VCaP (cell line): ENCODE measurements around the gene KLK12.
"Not testable (repeated sequence)": the region's sequence is repeated elsewhere in the genome, so short reads cannot be mapped to it uniquely, and the experiment has no call there.

ENCODE experiments used
- H3K27ac ChIP-seq: fragments of 450-650 bp; 2 replicates; pipeline ENCODE4 v1.5.1; 2017
- TF ChIP-seq, protein P1 (sequence below): fragments of 450-650 bp; conservative IDR thresholded peaks from 2 replicates; pipeline ENCODE4 v1.5.1; 2017; ENCODE audit warnings: mild to moderate bottlenecking, moderate library complexity

Gene KLK12

DNA sequence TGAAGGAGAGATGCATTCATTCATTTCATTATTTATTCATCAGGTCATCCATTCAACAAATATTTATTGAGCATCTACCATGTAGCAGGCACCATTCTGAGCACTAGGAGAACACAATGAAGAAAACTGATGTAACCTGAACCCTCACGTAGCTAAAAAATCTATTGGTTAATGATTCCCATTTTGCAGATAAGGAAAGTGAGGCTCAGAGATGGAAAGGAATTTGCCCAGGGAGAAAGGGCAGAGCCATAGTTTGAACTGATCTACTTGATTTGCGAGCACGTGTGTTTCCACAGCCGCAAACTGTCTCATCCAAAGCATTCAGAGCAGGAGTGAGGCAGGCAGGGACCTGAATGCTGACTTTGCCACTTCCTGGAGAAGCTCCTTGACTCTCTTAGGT is 36.1 kb downstream of the KLK12 start:
- no peak overlapping the region for H3K27ac ChIP-seq
- TF ChIP-seq, protein P1, sequence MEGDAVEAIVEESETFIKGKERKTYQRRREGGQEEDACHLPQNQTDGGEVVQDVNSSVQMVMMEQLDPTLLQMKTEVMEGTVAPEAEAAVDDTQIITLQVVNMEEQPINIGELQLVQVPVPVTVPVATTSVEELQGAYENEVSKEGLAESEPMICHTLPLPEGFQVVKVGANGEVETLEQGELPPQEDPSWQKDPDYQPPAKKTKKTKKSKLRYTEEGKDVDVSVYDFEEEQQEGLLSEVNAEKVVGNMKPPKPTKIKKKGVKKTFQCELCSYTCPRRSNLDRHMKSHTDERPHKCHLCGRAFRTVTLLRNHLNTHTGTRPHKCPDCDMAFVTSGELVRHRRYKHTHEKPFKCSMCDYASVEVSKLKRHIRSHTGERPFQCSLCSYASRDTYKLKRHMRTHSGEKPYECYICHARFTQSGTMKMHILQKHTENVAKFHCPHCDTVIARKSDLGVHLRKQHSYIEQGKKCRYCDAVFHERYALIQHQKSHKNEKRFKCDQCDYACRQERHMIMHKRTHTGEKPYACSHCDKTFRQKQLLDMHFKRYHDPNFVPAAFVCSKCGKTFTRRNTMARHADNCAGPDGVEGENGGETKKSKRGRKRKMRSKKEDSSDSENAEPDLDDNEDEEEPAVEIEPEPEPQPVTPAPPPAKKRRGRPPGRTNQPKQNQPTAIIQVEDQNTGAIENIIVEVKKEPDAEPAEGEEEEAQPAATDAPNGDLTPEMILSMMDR: no peak

DNA sequence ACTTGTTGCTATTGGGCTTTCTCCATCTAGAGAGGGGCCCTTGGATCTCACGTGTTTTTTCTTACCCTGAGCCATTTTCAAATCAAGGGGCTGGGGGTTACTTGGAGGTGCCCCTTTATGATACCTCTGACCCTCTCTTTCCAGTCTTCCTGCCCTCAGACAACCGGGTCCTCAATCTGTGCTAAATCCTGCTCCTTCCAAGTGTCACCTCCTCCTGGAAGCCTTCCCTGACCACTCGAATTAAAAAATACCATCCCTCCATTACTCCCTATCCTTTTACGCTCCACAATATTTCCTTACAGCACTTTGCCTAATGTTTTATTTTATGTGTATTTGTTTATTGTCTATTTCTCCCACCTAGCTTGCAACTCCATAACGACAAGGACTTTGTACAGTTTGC is 36.7 kb downstream of the KLK12 start:
- TF ChIP-seq, protein P1: no peak

DNA sequence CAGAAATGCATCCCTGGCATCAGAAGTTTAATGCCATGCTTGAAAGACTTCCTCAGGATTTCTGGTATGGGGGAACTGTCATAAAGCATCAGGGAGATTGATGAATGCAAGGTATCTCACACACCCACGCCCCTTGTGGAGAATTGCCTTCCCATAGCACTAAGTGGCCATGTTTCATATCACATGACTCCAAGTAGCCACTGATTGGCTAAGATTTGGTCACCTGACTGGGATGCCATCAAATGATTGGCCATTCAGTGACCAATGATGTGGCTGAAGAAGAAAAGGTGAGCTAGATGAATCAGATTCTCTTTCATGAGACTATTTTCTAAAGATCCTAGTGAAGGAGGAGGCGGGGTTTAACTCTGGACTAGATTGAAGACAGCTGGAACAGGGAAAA is 40.7 kb downstream of the KLK12 start:
- TF ChIP-seq, protein P1: no peak

More for the DNA sequence above, 36.7 kb downstream of the KLK12 start:
- no peak overlapping the region for H3K27ac ChIP-seq

DNA sequence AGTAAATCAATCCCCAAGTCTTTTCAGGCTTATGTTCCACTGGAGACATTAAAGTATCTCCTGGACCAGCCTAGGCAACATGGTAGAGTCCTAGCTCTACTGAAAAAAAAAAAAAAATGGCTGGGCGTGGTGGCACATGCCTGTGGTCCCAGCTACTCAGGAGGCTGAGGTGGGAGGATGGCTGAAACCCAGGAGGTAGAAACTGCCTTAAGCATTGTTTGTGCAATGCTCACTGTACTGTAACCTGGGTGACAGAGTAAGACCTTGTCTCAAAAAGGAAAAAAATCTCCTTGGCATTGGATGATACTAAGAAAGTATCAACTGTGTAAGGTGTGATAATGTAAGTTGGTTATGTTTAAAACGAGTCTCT is 42.2 kb downstream of the KLK12 start:
- no peak overlapping the region for H3K27ac ChIP-seq
- TF ChIP-seq, protein P1: no peak

More for the DNA sequence above, 40.7 kb downstream of the KLK12 start:
- H3K27ac ChIP-seq: no peak overlapping the region

DNA sequence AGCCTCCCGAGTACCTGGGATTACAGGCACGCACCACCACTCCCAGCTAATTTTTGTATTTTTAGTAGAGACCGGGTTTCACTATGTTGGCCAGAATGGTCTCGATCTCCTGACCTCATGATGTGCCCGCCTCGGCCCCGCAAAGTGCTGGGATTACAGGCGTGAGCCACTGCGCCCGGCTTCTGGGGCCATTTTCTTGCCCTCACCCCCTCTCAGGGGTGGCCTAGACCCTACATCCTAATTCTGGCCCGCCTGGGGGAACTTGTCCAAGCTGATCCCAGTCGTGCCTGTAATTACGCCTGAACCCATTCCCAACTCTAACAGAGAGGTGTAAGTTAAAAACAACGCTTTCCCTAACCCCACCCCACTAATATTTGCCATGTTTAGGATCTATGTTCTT is 50.4 kb downstream of the KLK12 start:
- not testable (repeated sequence) for H3K27ac ChIP-seq

DNA sequence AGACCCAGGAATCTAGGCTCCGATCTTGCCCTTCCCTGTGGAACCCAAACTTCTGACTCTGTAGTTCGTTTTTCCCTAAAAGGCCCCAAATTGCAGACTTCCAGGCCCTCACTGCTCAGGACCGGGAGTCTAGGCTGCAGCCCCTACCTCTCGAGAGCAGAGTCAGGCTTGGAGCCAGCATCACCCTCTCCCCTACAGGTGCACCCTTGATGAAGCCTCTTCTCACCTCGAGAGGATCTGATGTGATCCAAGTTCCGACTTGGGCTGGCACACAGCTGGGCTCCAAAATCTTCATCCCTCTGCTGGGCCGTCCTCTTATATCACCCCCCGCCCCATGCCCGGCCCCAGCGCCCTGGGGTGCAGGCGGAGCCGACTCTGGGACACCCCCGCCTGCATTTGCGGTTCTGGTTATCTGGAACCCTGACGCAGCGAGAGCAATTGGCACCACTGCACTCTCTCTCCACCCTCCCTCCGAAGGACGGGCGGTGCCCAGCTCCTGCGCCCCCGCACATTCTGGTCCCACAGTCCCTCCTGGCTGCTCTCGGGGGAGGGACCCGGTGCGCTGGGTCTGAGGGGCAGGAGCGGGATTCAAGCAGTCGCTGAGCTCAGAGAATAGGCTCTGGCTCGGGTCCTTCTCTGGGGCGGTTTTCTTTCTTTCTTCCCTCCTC is 51.0 kb downstream of the KLK12 start, which contains the start of gene KLK7:
Gene KLK7, minus strand, starts transcription at position 293 of the 668 bp plus-strand sequence. CDS start 1,518 bp downstream, outside the sequence.
- H3K27ac ChIP-seq: no peak within 1 kb of the TSS
- TF ChIP-seq, protein P1: no peak

DNA sequence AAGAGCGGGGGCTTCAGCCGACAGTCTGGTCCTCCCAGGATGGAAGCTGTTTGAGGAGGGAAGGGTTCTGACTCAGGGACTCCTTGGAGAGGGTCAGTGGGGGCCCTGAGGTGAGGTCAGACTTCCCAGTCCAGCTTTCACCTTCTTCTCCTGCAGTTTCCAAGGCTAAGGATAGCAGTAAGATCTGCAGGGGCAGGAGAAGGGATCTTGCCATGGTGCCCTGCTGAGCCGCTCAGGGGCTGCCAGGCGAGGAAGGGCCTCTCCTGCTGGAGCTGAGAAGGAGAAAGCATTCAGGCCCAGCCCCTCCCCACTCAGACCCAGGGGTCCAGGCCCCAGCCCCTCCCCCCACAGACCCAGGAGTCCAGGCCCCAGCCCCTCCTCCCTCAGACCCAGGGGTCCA is 52.6 kb downstream of the KLK12 start:
- TF ChIP-seq, protein P1: no peak
- no peak overlapping the region for H3K27ac ChIP-seq

DNA sequence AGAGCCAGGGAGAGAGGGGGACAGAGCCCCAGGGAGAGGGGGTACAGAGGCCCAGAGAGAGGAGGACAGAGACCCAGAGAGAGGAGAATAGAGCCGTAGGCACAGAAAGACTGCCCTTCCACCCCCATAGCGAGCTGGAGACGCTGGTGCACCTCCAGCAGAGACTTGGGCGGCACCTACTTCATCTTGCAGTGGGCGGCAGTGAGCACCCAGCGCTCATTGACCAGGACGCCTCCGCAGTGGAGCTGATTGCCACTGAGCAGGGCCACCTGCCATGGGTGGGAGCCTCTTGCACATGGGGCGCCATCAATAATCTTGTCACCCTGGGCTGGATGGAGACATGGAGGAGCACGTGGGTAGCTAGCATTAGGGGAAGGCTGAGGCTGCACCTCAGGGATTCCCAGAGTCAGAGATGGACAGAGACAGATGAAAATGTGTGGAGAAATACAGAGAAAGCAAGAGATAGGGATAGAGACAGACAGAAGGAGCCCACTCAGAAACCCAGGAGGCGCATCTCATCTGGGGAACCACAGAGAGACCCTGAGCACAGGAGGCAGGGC is 53.1 kb downstream of the KLK12 start:
- TF ChIP-seq, protein P1: no peak
- H3K27ac ChIP-seq: no peak overlapping the region
